ENCODE data around the gene CCDC192.

Gene CCDC192

GRCh38 chr5:127928053-127928452 lies 224.9 kb downstream of the CCDC192 start:
- no peak for DNase-seq (ENCODE audit: low read depth)
- TF ChIP-seq CTCF (IDR thresholded peaks at IDR 0.05; ENCODE audit: control insufficient read depth, extremely low read depth, insufficient read depth): no peak
- no peak overlapping the region for H3K4me3 ChIP-seq (ENCODE audit: low read depth, low read length)

GRCh38 chr5:127930311-127930710 lies 227.1 kb downstream of the CCDC192 start:
- no peak for TF ChIP-seq CTCF (IDR thresholded peaks at IDR 0.05; ENCODE audit: control insufficient read depth, extremely low read depth, insufficient read depth)

GRCh38 chr5:127931396-127931795 lies 228.2 kb downstream of the CCDC192 start:
- TF ChIP-seq CTCF (IDR thresholded peaks at IDR 0.05; ENCODE audit: control insufficient read depth, extremely low read depth, insufficient read depth): no peak
- no peak for DNase-seq (ENCODE audit: low read depth)
- H3K4me3 ChIP-seq (ENCODE audit: low read depth, low read length): no peak overlapping the region

More at GRCh38 chr5:127930311-127930710, 227.1 kb downstream of the CCDC192 start:
- DNase-seq (ENCODE audit: low read depth): no peak
- no peak overlapping the region for H3K4me3 ChIP-seq (ENCODE audit: low read depth, low read length)

GRCh38 chr5:127933348-127933747 lies 230.2 kb downstream of the CCDC192 start:
- TF ChIP-seq CTCF (IDR thresholded peaks at IDR 0.05; ENCODE audit: control insufficient read depth, extremely low read depth, insufficient read depth): no peak
- H3K4me3 ChIP-seq (ENCODE audit: low read depth, low read length): no peak overlapping the region
- DNase-seq (ENCODE audit: low read depth): no peak

- peak; percentile 39; the same call in 1 of the 2 replicates for TF ChIP-seq CTCF (IDR thresholded peaks at IDR 0.05; ENCODE audit: control insufficient read depth, extremely low read depth, insufficient read depth)
- H3K4me3 ChIP-seq (ENCODE audit: low read depth, low read length): no peak overlapping the region
- DNase-seq (ENCODE audit: low read depth): peak; percentile 84
These were observed 231.6 kb downstream of the CCDC192 start for GRCh38 chr5:127934791-127935256.

- TF ChIP-seq CTCF (IDR thresholded peaks at IDR 0.05; ENCODE audit: control insufficient read depth, extremely low read depth, insufficient read depth): no peak
- DNase-seq (ENCODE audit: low read depth): no peak
- no peak overlapping the region for H3K4me3 ChIP-seq (ENCODE audit: low read depth, low read length)
These were observed 232.2 kb downstream of the CCDC192 start for GRCh38 chr5:127935398-127935797.

- DNase-seq (ENCODE audit: low read depth): no peak
- no peak for TF ChIP-seq CTCF (IDR thresholded peaks at IDR 0.05; ENCODE audit: control insufficient read depth, extremely low read depth, insufficient read depth)
- H3K4me3 ChIP-seq (ENCODE audit: low read depth, low read length): no peak overlapping the region
These were observed 233.3 kb downstream of the CCDC192 start for GRCh38 chr5:127936439-127936972.
